ENCODE results near the gene TAP1.
A peak's percentile ranks its signal among the peaks of the same experiment; 100 is the strongest.

TAP1 gene

GRCh38 chr6:32860674-32861073, 7.2 kb upstream of the TAP1 start:
- DNase-seq, result no peak

GRCh38 chr6:32858194-32858593, 4.7 kb upstream of the TAP1 start:
- no peak for DNase-seq

- no peak for DNase-seq
Measured at GRCh38 chr6:32857156-32857891, 3.8 kb upstream of the TAP1 start.

- DNase-seq, result no peak
Measured at GRCh38 chr6:32855467-32856174, 2.1 kb upstream of the TAP1 start.

GRCh38 chr6:32854376-32855178, 1.1 kb upstream of the TAP1 start:
- no peak for DNase-seq

- peak in 1 of 2 experiments; percentile 4 for DNase-seq
Measured at GRCh38 chr6:32852844-32853540, 512 bp downstream of the TAP1 start.

- peak in 1 of 2 experiments; percentile 3 for DNase-seq
Measured at GRCh38 chr6:32852018-32852843, 1.3 kb downstream of the TAP1 start.

GRCh38 chr6:32851025-32851424, 2.5 kb downstream of the TAP1 start:
- DNase-seq, result no peak

- DNase-seq, result no peak
Measured at GRCh38 chr6:32849126-32849525, 4.4 kb downstream of the TAP1 start.

GRCh38 chr6:32847795-32848194, 5.7 kb downstream of the TAP1 start:
- DNase-seq, result no peak

GRCh38 chr6:32847004-32847403, 6.5 kb downstream of the TAP1 start:
- DNase-seq, result no peak

GRCh38 chr6:32845384-32845884, 8.1 kb downstream of the TAP1 start:
- DNase-seq, result no peak

- DNase-seq, result no peak
Measured at GRCh38 chr6:32844839-32845383, 8.6 kb downstream of the TAP1 start.

GRCh38 chr6:32843979-32844838, 9.3 kb downstream of the TAP1 start, which contains the start of gene PSMB8:
Gene PSMB8 (minus strand): TSS chr6:32844047. CDS start chr6:32843996, 51 bp downstream.
- DNase-seq, result peak; percentile 93 to 97

- DNase-seq, result no peak
Measured at GRCh38 chr6:32843331-32843978, 10.0 kb downstream of the TAP1 start.

GRCh38 chr6:32842690-32843089, 10.8 kb downstream of the TAP1 start:
- DNase-seq, result no peak

- no peak for DNase-seq
Measured at GRCh38 chr6:32842021-32842650, 11.4 kb downstream of the TAP1 start.

GRCh38 chr6:32840604-32841246, 12.8 kb downstream of the TAP1 start:
- no peak for DNase-seq

GRCh38 chr6:32839356-32839755, 14.1 kb downstream of the TAP1 start:
- no peak for DNase-seq

Data from SHP77 (cell line).